GM19035 (cell line): ENCODE data around the gene RNF212.

Experiments used
- ATAC-seq: cut with Tn5 transposase; IDR thresholded peaks from one replicate; pipeline ENCODE4 v1.9.1; 2021; ENCODE audit not compliant: unreplicated experiment

RNF212 gene

DNA sequence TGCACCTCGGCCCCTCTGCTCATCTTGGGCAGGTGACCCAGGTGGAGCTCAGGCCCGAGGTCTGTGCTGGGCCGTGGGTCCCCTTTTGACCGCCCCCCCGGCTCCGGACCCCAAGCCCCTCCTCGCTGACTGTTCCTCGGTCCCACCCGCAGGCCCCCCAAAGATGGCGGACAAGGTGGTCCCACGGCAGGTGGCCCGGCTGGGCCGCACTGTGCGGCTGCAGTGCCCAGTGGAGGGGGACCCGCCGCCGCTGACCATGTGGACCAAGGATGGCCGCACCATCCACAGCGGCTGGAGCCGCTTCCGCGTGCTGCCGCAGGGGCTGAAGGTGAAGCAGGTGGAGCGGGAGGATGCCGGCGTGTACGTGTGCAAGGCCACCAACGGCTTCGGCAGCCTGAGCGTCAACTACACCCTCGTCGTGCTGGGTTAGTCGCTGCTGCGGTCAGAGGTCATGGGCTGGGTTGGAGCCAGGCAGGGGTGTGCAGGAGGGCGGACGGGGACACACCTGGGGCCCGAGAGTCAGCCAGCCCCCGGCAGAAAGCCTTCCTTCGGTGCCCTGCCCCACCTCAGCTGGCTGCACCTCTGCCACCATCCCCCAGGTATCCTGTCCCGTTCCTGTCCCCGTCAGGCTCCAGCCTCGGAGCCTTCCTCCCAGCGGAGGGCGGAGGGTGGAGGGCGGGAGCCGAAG, 91.2 kb downstream of the RNF212 start:
- ATAC-seq, result no peak
